Aorta (tissue), 5 donors: ENCODE measurements around the gene FANCC. TPM values are rescaled to one million over a fixed set of nuclear protein-coding genes. Genes with fewer than 3 reads are reported as not detected.

ENCODE experiments used
- ATAC-seq: fragments of 200-7000 bp; cut with Tn5 transposase; one replicate; pipeline ENCODE4 v1.9.1; 2022; ENCODE audit warnings: moderate library complexity; ENCODE audit not compliant: low FRiP score
- DNase-seq, 2 donors: peaks; one replicate each; pipeline ENCODE4 v3.0.0-alpha.2; 2020
- H3K27ac ChIP-seq, 2 donors: one replicate each; pipeline ENCODE4 v1.5.1; 2013; ENCODE audit warnings: low read length in 2 of 2, mild to moderate bottlenecking in 2 of 2, moderate library complexity in 2 of 2, control low read depth in 1 of 2, inconsistent platforms in 1 of 2, low read depth in 1 of 2
- H3K27me3 ChIP-seq, 2 donors: one replicate each; pipeline ENCODE4 v1.6.1; 2013; ENCODE audit warnings: control low read depth in 1 of 2, low read length in 1 of 2, mild to moderate bottlenecking in 1 of 2, moderate library complexity in 1 of 2; ENCODE audit not compliant: insufficient read depth in 2 of 2, control insufficient read depth in 1 of 2
- H3K36me3 ChIP-seq, 2 donors: one replicate each; pipeline ENCODE4 v1.6.1; 2013; ENCODE audit warnings: control low read depth in 1 of 2, low read length in 1 of 2, mild to moderate bottlenecking in 1 of 2; ENCODE audit not compliant: insufficient read depth in 2 of 2, control insufficient read depth in 1 of 2
- H3K4me1 ChIP-seq, 2 donors: one replicate each; pipeline ENCODE4 v1.6.1; 2013; ENCODE audit warnings: low read length in 2 of 2, control low read depth in 1 of 2, mild to moderate bottlenecking in 1 of 2, moderate library complexity in 1 of 2; ENCODE audit not compliant: insufficient read depth in 2 of 2, control insufficient read depth in 1 of 2
- H3K4me3 ChIP-seq, 2 donors: one replicate each; pipeline ENCODE4 v1.5.1; 2013; ENCODE audit warnings: low read length in 2 of 2, control low read depth in 1 of 2, mild to moderate bottlenecking in 1 of 2
- H3K9me3 ChIP-seq: one replicate; pipeline ENCODE4 v1.6.1; 2013; ENCODE audit warnings: mild to moderate bottlenecking, low read length; ENCODE audit not compliant: control insufficient read depth
- whole genome bisulfite sequencing, 2 donors: extraction: QIAGEN DNeasy Blood & Tissue Kit; methylation state at CpG; one replicate each; pipeline ENCODE4 v1.1.7; 2013; 5-methylcytosine and 5-hydroxymethylcytosine counted together
- intact Hi-C, 2 donors: fragments of 100-400 bp; cut with DNase I; formaldehyde crosslinking; loops; one replicate each; pipeline versions ENCODE4 v1.14.2 to v1.15.0; 2022
- polyA plus RNA-seq, 2 donors: library from polyadenylated mRNA; stranded (reverse); fragments of 200-250 nt; gene quantifications; one replicate each; pipeline ENCODE4 v1.2.3, GENCODE V29; 2013
- total RNA-seq, 2 donors: library from RNA; stranded (reverse); fragmentation: NEBNext Ultra II Directional; extraction: Animal tissue kit (Norgen Biotek cat#: 25700); gene quantifications; one replicate each; pipeline ENCODE4 v1.2.1, GENCODE V29; 2021
- donor health status: healthy with polysubstance abuse.
- donor health status: Bipolar disorder and iron deficiency.
- donor health status: DM: no; HTN: no; CAD: no.
- donor health status: DM: no; HTN: no; CAD: no.
- donor health status: DM: yes; HTN: yes; CAD: no.

FANCC gene
- total and polyA plus RNA-seq, 4 donors = 1.5 to 10.9 (median 5.8) TPM

DNA sequence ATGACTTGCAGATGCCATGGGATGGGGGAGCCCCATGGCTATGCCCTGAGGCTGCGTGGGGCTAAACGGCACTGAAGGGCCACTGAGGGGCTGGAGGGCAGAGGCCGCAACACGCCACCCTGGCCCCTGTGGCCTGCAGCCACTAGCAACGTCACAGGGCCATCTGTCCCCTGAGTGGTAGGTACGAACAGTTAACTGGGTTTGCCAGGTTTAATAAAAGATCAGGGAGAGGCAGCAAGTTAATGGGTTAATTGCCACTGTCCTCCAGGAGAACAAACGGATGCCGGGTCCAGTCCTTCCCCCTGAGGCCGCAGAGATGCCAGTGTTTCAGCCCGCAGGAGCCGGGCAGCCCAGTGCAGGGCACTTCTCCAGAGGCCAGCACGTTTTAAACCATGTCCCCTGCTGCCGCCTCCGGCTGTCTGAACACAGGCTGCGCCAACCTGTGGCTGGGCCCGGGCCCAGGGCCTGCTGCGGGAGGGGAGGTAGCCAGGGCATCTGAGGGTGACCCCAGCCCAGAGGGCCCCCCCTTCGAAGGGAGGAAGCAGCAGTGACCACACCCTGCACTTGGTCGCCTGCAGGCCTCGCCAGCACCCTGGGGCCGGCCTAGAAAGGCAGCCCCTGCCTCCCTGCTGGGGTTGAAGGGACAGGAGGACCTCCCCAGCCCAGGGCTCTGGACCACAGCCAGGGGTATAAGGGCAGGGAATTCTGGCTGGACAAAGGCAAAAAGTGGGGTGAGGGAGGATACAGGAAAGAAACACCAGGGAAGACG is 227.3 kb downstream of the FANCC start:
- ATAC-seq = peak; percentile 58
- Histone ChIP-seq H3K9me3 (no peaks in the 10 kb centered on the region), H3K36me3 (peaks cover 0 to 3% of the 10 kb centered on the region in 2 donors), H3K4me1 (peaks cover 0 to 9% of the 10 kb centered on the region in 2 donors), H3K27ac (peak overlapping the region; percentile 62 to 75), H3K27me3 (no peaks in the 10 kb centered on the region), H3K4me3 (no peak overlapping the region)
- intact Hi-C loops = no loop called here
- 8 to 11% methylated on average over 22 of the region's 22 CpGs for WGBS, 2 donors
- peak; percentile 76 to 82 for DNase-seq

- WGBS, 2 donors = 43 to 44% methylated on average over 16 of the region's 16 CpGs
- no peak overlapping the region for H3K4me3 ChIP-seq
- no peaks in the 10 kb centered on the region for H3K27me3 ChIP-seq
- H3K9me3 ChIP-seq = no peaks in the 10 kb centered on the region
- peak; percentile 52 to 64 for DNase-seq
- H3K36me3 ChIP-seq = peaks cover 0 to 3% of the 10 kb centered on the region in 2 donors
- no peak for ATAC-seq
- intact Hi-C loops = loop anchor here in 1 of 2 donors (10.0 kb wide), 1 partner anchor 305 kb away; no protein-coding TSS in a partner anchor
- H3K27ac ChIP-seq = peak overlapping the region; percentile 49 to 75
- H3K4me1 ChIP-seq = peaks cover 0 to 9% of the 10 kb centered on the region in 2 donors
Observed at GRCh38 chr9:95089257-95090022, 228.1 kb downstream of the FANCC start.

- 36 to 38% methylated on average over 26 of the region's 26 CpGs for WGBS, 2 donors
- peaks cover 0 to 9% of the 10 kb centered on the region in 2 donors for H3K4me1 ChIP-seq
- DNase-seq = peak; percentile 72 to 75
- no peaks in the 10 kb centered on the region for H3K27me3 ChIP-seq
- no peaks in the 10 kb centered on the region for H3K9me3 ChIP-seq
- peak overlapping the region; percentile 49 to 75 for H3K27ac ChIP-seq
- H3K36me3 ChIP-seq = peaks cover 0 to 4% of the 10 kb centered on the region in 2 donors
- intact Hi-C loops = loop anchor here in 1 of 2 donors (10.0 kb wide), 1 partner anchor 304 kb away; no protein-coding TSS in a partner anchor
- no peak overlapping the region for H3K4me3 ChIP-seq
- ATAC-seq = no peak
Observed at GRCh38 chr9:95088421-95089161, 228.9 kb downstream of the FANCC start.

DNA sequence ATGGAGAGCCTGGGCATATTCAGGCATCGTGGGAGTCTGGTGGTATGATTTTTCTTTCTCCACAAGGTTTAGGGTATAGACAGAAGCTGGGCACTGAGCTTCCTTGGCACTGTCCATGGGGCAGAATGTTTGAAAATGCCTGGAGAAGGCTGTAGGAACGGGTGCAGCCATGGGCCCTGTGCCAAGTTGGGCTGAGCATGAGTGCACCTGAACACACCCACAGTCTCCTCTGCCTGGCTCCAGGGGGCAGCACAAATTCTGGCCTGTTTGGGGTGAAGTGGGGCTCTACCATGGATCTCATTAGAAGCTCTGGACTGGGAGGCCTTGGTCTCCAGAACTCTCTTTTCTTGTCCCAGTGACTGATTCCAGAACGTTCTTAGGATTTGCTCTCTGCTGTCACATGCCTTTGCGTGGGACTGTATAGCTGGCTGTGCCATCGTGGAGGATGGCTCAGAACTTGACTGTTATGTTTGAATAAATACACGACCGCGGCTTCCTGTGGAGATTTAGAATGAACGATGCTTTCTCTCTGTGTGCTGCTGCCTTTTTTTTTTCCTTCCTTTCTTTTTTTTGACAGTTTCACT is 229.8 kb downstream of the FANCC start:
- no peak overlapping the region for H3K4me3 ChIP-seq
- H3K9me3 ChIP-seq = no peaks in the 10 kb centered on the region
- intact Hi-C loops = loop anchor here in 1 of 2 donors (10.0 kb wide), 1 partner anchor 303 kb away; no protein-coding TSS in a partner anchor
- WGBS, 2 donors = 24 to 33% methylated on average over 9 of the region's 9 CpGs
- H3K27ac ChIP-seq = peak overlapping the region in 1 of 2 donors; percentile 60
- H3K27me3 ChIP-seq = no peaks in the 10 kb centered on the region
- peaks cover 0 to 9% of the 10 kb centered on the region in 2 donors for H3K4me1 ChIP-seq
- DNase-seq = peak; percentile 56 to 77
- ATAC-seq = no peak
- peaks cover 0 to 6% of the 10 kb centered on the region in 2 donors for H3K36me3 ChIP-seq

DNA sequence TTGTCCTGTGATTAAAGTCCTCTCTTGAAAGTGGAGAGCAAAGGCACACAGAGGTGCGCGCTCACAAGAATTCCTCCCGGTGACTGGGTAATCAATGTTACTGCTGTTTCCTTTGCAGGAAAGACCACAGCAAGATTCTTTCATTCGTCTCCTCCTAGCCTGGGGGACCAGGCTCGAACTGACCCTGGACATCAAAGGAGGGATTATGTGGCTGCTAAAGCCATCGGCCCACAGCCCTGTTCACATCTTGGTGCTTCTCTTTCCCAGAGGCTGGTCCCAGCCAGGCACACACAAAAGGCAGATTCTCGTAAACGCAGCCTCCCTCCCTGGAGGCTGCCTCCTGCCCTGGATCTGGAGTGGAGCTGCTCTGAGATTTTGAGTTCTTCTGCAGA is 230.9 kb downstream of the FANCC start:
- Histone ChIP-seq H3K9me3 (no peaks in the 10 kb centered on the region), H3K4me3 (no peak overlapping the region), H3K4me1 (peaks cover 0 to 8% of the 10 kb centered on the region in 2 donors), H3K27ac (peak overlapping the region; percentile 59 to 78), H3K27me3 (no peaks in the 10 kb centered on the region), H3K36me3 (peaks cover 0 to 6% of the 10 kb centered on the region in 2 donors)
- intact Hi-C loops = loop anchor here in 1 of 2 donors (10.0 kb wide), 1 partner anchor 302 kb away; no protein-coding TSS in a partner anchor
- DNase-seq (peak; percentile 30 to 60), ATAC-seq (no peak)
- 55 to 57% methylated on average over 8 of the region's 8 CpGs for WGBS, 2 donors

- ATAC-seq (no peak), DNase-seq (peak; percentile 49 to 70)
- Histone ChIP-seq H3K4me1 (peaks cover 0 to 5% of the 10 kb centered on the region in 2 donors), H3K27me3 (no peaks in the 10 kb centered on the region), H3K9me3 (no peaks in the 10 kb centered on the region), H3K36me3 (peaks cover 0 to 6% of the 10 kb centered on the region in 2 donors), H3K27ac (peak overlapping the region; percentile 59 to 78), H3K4me3 (no peak overlapping the region)
- 19 to 22% methylated on average over 40 of the region's 40 CpGs for WGBS, 2 donors
- intact Hi-C loops = loop anchor here in 1 of 2 donors (10.0 kb wide), 1 partner anchor 301 kb away; no protein-coding TSS in a partner anchor
Observed at GRCh38 chr9:95085861-95086563, 231.5 kb downstream of the FANCC start.

DNA sequence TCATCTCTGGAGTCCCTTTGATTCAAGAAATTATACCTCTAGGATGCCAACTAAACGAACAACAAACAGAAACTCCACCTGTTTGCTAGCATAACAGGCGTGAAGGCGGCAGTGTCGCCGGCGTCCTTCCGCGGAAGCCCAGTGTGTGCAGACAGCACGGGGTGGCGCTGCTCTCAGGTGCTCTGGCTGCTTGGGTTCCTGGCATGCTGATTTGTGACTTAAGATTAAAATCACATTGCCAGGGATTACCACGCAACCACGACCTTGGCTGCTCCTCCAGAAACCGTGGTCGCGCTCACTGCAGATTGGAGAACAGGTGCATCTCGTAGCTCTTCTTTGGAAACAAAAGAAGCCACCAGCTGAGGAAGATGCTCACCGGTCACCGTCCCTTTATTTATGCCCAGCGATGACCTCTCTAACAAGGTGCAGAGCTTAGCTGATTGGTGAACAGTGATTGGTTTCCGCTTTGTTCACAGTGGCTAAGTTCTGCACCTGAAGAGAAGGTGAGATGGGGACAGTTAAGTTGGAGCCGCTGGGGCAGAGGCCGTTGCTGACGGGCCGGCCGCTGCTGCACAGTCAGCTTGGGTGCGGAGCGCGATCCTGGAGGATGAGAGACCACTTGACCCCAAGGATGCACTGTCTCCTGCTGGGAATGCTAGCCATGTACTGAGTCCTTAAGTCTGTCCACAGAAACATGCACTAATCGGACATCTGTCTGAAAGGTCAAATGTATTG is 232.3 kb downstream of the FANCC start:
- Histone ChIP-seq H3K4me3 (no peak overlapping the region), H3K27ac (peak overlapping the region in 1 of 2 donors; percentile 87)
- DNase-seq = peak; percentile 39 to 73

More for the DNA sequence above, 232.3 kb downstream of the FANCC start:
- H3K27me3 ChIP-seq = no peaks in the 10 kb centered on the region
- no peak for ATAC-seq
- intact Hi-C loops = loop anchor here in 1 of 2 donors (10.0 kb wide), 1 partner anchor 300 kb away; no protein-coding TSS in a partner anchor
- 73 to 76% methylated on average over 29 of the region's 29 CpGs for WGBS, 2 donors
- H3K36me3 ChIP-seq = peaks cover 0 to 8% of the 10 kb centered on the region in 2 donors
- peaks cover 0 to 2% of the 10 kb centered on the region in 2 donors for H3K4me1 ChIP-seq
- no peaks in the 10 kb centered on the region for H3K9me3 ChIP-seq
